K562 (cell line): ENCODE data around the gene LDB1. TPM values are rescaled to one million over a fixed set of nuclear protein-coding genes. Genes with fewer than 3 reads are reported as not detected.
A peak's percentile ranks its signal among the peaks of the same experiment; 100 is the strongest.

Experiments used
- CHD2 ChIP-seq: IDR thresholded peaks from 2 replicates; pipeline ENCODE4 v1.6.1; 2011; ENCODE audit warnings: low read depth, low read length
- CXXC5 ChIP-seq: fragments of 250-450 bp; sonication (Bioruptor Pico); IDR thresholded peaks from 2 replicates; pipeline ENCODE4 v1.8.0; 2022; ENCODE audit warnings: inconsistent platforms, mild to moderate bottlenecking, moderate library complexity
- ESRRA ChIP-seq: fragments of 450-650 bp; IDR thresholded peaks from 2 replicates; pipeline ENCODE4 v1.6.1; 2014; ENCODE audit warnings: low read depth, mild to moderate bottlenecking, moderate library complexity, borderline replicate concordance
- GABPA ChIP-seq: fragments of 200-800 bp; sonication (Bioruptor generic); conservative IDR thresholded peaks from 2 replicates; pipeline ENCODE4 v1.6.1; 2016; ENCODE audit warnings: low read depth, missing genetic modification characterization, missing compliant biosample characterization
- HDAC1 ChIP-seq, 2 experiments: fragments of 450-650 bp; IDR thresholded peaks; 2 replicates each; pipeline ENCODE4 v1.6.1; 2016 to 2017; ENCODE audit warnings: inconsistent platforms in 1 of 2, mild to moderate bottlenecking in 1 of 2, moderate library complexity in 1 of 2
- ILF3 ChIP-seq: fragments of 450-650 bp; IDR thresholded peaks from 2 replicates; pipeline ENCODE4 v1.6.1; 2018; ENCODE audit warnings: antibody characterized with exemption, mild to moderate bottlenecking, moderate library complexity, borderline replicate concordance
- MTF1 ChIP-seq: fragments of 250-450 bp; sonication (Bioruptor Pico); IDR thresholded peaks from 2 replicates; pipeline ENCODE4 v1.9.0; 2021; ENCODE audit warnings: moderate library complexity, mild to moderate bottlenecking, inconsistent platforms, borderline replicate concordance
- NR2F6 ChIP-seq: fragments of 450-650 bp; formaldehyde crosslinking; IDR thresholded peaks from 2 replicates; pipeline ENCODE4 v1.4.0; 2020; ENCODE audit warnings: mild to moderate bottlenecking
- POU5F1 ChIP-seq: fragments of 150-350 bp; IDR thresholded peaks from 2 replicates; pipeline ENCODE4 v1.6.1; 2014; ENCODE audit warnings: borderline replicate concordance, low read length, low read depth, mild to moderate bottlenecking; ENCODE audit not compliant: partially characterized antibody
- PRMT5 ChIP-seq: sonication (generic); formaldehyde crosslinking; IDR thresholded peaks from 2 replicates; pipeline ENCODE4 v1.5.0; 2020; ENCODE audit warnings: missing genetic modification reagents
- PURB ChIP-seq: sonication (generic); formaldehyde crosslinking; IDR thresholded peaks from 2 replicates; pipeline ENCODE4 v1.9.0; 2021; ENCODE audit warnings: low read depth, mild to moderate bottlenecking, missing genetic modification reagents
- RCOR1 ChIP-seq, 2 experiments: IDR thresholded peaks; 2 replicates each; pipeline ENCODE4 v1.6.1; 2012; ENCODE audit warnings: low read depth in 2 of 2, low read length in 2 of 2, borderline replicate concordance in 1 of 2, improper control_type of control experiment in 1 of 2
- SUPT5H ChIP-seq: fragments of 450-650 bp; IDR thresholded peaks from 2 replicates; pipeline ENCODE4 v1.6.1; 2016
- TEAD4 ChIP-seq, 2 experiments: sonication (generic) in 1 of 2; formaldehyde crosslinking in 1 of 2; IDR thresholded peaks; 2 replicates each; pipeline versions ENCODE4 v1.6.1 to v1.8.0; 2012 to 2022; ENCODE audit warnings: borderline replicate concordance in 1 of 2, inconsistent platforms in 1 of 2, low read length in 1 of 2, mild to moderate bottlenecking in 1 of 2, missing genetic modification reagents in 1 of 2
- TGIF2 ChIP-seq: sonication (generic); formaldehyde crosslinking; IDR thresholded peaks from 2 replicates; pipeline ENCODE4 v1.8.1; 2022; ENCODE audit warnings: mild to moderate bottlenecking, missing genetic modification reagents, moderate library complexity
- ZNF140 ChIP-seq: fragments of 250-450 bp; sonication (Bioruptor Pico); IDR thresholded peaks from 2 replicates; pipeline ENCODE4 v1.8.0; 2021; ENCODE audit warnings: moderate library complexity, mild to moderate bottlenecking, inconsistent platforms
- ZNF785 ChIP-seq: fragments of 250-450 bp; sonication (Bioruptor Pico); IDR thresholded peaks from 2 replicates; pipeline ENCODE4 v1.4.0; 2020; ENCODE audit warnings: mild to moderate bottlenecking
- polyA plus RNA-seq, 8 experiments: library from polyadenylated mRNA; depleted of rRNA in 4 of 8; stranded (reverse) in 5 of 8; unstranded in 3 of 8; fragments of >200 nt; fragmentation: Nextera tagmentation in 2 of 8; fragmentation: Illumina TruSeq in 1 of 8; extraction: Ambion mirVana in 2 of 8; extraction: Trizol in 1 of 8; gene quantifications; 2 replicates each; pipeline versions ENCODE4 v1.2.1 to v1.2.3, GENCODE V29; 2011 to 2014; ENCODE audit warnings: inconsistent platforms in 1 of 8, missing spikeins in 1 of 8
- total RNA-seq, 7 experiments: library from RNA; depleted of rRNA in 6 of 7; stranded (reverse); fragments of >200 nt in 6 of 7; fragmentation: Illumina TruSeq in 2 of 7; extraction: Trizol in 2 of 7; gene quantifications; 2 replicates each; pipeline versions ENCODE4 v1.2.1 to v1.2.3, GENCODE V29; 2011 to 2021; ENCODE audit warnings: low replicate concordance in 1 of 7
- TF ChIP-seq, protein P1 (sequence below), 2 experiments: fragments of 450-650 bp; IDR thresholded peaks; 2 replicates each; pipeline ENCODE4 v1.6.1; 2018; ENCODE audit warnings: mild to moderate bottlenecking in 2 of 2, low read depth in 1 of 2; ENCODE audit not compliant: partially characterized antibody in 2 of 2
- TF ChIP-seq, protein P2 (sequence below): conservative IDR thresholded peaks from 2 replicates; pipeline ENCODE4 v1.6.1; 2011; ENCODE audit warnings: low read depth, mild to moderate bottlenecking, low read length; ENCODE audit not compliant: control insufficient read depth
- TF ChIP-seq, protein P3 (sequence below): fragments of 450-650 bp; IDR thresholded peaks from 2 replicates; pipeline ENCODE4 v1.6.1; 2016; ENCODE audit warnings: borderline replicate concordance

LDB1 gene
- total and polyA plus RNA-seq, 9 of the 15 experiments (the other 6 are each of a cell fraction or from before 2014, with no cell fraction given): 1.9 to 137 (median 105) TPM

DNA sequence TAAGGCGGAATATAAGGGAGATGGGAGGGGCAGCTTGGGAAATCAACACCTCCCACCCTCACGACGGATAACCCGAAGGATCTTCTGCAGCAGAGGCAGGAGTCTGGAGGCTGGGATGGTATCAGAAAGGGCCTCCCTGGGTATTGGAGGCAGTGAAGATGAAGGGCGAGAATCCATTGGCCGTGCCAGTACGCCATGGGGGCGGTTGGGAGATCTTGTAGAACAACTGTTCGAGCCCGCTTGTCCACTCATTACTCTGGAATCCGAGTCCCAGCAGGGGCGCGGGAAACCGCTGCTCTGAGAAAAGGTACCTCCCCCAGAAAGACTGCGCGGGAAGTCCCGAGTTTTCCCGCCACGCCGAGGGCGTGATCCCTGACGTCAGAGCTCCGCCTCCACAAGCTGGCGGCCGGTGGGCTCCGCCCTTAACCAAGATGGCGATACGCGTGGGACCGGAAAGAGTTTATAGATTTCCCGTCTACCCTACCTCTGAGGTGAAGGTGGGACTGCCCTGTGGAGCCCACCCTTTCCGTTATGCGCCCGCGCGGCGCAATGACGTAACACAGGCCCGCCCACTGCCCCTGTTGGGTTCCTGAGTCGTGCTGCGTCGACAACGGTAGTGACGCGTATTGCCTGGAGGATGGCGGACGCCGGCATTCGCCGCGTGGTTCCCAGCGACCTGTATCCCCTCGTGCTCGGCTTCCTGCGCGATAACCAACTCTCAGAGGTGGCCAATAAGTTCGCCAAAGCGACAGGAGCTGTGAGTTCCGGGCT lies 31.8 kb upstream of the LDB1 start, which contains the start of gene NOLC1 (continued):
- TF ChIP-seq, protein P1, sequence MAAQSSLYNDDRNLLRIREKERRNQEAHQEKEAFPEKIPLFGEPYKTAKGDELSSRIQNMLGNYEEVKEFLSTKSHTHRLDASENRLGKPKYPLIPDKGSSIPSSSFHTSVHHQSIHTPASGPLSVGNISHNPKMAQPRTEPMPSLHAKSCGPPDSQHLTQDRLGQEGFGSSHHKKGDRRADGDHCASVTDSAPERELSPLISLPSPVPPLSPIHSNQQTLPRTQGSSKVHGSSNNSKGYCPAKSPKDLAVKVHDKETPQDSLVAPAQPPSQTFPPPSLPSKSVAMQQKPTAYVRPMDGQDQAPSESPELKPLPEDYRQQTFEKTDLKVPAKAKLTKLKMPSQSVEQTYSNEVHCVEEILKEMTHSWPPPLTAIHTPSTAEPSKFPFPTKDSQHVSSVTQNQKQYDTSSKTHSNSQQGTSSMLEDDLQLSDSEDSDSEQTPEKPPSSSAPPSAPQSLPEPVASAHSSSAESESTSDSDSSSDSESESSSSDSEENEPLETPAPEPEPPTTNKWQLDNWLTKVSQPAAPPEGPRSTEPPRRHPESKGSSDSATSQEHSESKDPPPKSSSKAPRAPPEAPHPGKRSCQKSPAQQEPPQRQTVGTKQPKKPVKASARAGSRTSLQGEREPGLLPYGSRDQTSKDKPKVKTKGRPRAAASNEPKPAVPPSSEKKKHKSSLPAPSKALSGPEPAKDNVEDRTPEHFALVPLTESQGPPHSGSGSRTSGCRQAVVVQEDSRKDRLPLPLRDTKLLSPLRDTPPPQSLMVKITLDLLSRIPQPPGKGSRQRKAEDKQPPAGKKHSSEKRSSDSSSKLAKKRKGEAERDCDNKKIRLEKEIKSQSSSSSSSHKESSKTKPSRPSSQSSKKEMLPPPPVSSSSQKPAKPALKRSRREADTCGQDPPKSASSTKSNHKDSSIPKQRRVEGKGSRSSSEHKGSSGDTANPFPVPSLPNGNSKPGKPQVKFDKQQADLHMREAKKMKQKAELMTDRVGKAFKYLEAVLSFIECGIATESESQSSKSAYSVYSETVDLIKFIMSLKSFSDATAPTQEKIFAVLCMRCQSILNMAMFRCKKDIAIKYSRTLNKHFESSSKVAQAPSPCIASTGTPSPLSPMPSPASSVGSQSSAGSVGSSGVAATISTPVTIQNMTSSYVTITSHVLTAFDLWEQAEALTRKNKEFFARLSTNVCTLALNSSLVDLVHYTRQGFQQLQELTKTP (IDR thresholded peaks at IDR 0.05; ENCODE audit: low read depth in 1 of 2, partially characterized antibody in 2 of 2): peak in 1 of 2 experiments; percentile 73
- TF ChIP-seq PRMT5 (CRISPR knock-in tag): 0 out of 2 replicates have a peak, but pooled peaks have one; percentile 41
- TF ChIP-seq, protein P2, sequence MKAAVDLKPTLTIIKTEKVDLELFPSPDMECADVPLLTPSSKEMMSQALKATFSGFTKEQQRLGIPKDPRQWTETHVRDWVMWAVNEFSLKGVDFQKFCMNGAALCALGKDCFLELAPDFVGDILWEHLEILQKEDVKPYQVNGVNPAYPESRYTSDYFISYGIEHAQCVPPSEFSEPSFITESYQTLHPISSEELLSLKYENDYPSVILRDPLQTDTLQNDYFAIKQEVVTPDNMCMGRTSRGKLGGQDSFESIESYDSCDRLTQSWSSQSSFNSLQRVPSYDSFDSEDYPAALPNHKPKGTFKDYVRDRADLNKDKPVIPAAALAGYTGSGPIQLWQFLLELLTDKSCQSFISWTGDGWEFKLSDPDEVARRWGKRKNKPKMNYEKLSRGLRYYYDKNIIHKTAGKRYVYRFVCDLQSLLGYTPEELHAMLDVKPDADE: no peak; the same call in 1 of the 2 replicates
- TF ChIP-seq CHD2: peak; percentile 77
- TF ChIP-seq HDAC1 (IDR thresholded peaks at IDR 0.05): peak in 1 of 2 experiments; percentile 94; a peak in 2 of 4 replicates
- TF ChIP-seq RCOR1 (IDR thresholded peaks at IDR 0.05; ENCODE audit: borderline replicate concordance in 1 of 2, low read depth in 2 of 2, low read length in 2 of 2): peak in 1 of 2 experiments; percentile 4; a peak in 1 of 4 replicates
- TF ChIP-seq TGIF2: peak; percentile 60; the same call in 1 of the 2 replicates
- no peak for TF ChIP-seq PURB (CRISPR knock-in tag)
- TF ChIP-seq GABPA (tag): peak; percentile 95
- TF ChIP-seq ILF3: no peak
- TF ChIP-seq POU5F1: no peak
- TF ChIP-seq ZNF785 (CRISPR knock-in tag): no peak
- TF ChIP-seq SUPT5H: peak; percentile 88
- TF ChIP-seq ZNF140 (CRISPR knock-in tag): no peak
- TF ChIP-seq NR2F6 (CRISPR knock-in tag): no peak
- peak; percentile 87 for TF ChIP-seq CXXC5 (CRISPR knock-in tag)
- TF ChIP-seq TEAD4 (IDR thresholded peaks at IDR 0.05; ENCODE audit: low read length): peak; percentile 70
- no peak for TF ChIP-seq TEAD4 (CRISPR knock-in tag; IDR thresholded peaks at IDR 0.05; ENCODE audit: borderline replicate concordance)
- TF ChIP-seq MTF1 (CRISPR knock-in tag): no peak
- peak; percentile 91 for TF ChIP-seq ESRRA
- TF ChIP-seq, protein P3, sequence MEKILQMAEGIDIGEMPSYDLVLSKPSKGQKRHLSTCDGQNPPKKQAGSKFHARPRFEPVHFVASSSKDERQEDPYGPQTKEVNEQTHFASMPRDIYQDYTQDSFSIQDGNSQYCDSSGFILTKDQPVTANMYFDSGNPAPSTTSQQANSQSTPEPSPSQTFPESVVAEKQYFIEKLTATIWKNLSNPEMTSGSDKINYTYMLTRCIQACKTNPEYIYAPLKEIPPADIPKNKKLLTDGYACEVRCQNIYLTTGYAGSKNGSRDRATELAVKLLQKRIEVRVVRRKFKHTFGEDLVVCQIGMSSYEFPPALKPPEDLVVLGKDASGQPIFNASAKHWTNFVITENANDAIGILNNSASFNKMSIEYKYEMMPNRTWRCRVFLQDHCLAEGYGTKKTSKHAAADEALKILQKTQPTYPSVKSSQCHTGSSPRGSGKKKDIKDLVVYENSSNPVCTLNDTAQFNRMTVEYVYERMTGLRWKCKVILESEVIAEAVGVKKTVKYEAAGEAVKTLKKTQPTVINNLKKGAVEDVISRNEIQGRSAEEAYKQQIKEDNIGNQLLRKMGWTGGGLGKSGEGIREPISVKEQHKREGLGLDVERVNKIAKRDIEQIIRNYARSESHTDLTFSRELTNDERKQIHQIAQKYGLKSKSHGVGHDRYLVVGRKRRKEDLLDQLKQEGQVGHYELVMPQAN: peak; percentile 98
